Mucosa of gallbladder (tissue), 1 donor: ENCODE measurements around the gene SNAI3. TPM values are rescaled to one million over a fixed set of nuclear protein-coding genes. Genes with fewer than 3 reads are reported as not detected.
A peak's percentile ranks its signal among the peaks of the same experiment; 100 is the strongest.

Source experiments
- DNase-seq: peaks from one replicate; pipeline ENCODE4 v3.0.0-alpha.2; 2020; ENCODE audit warnings: low spot score
- total RNA-seq: library from RNA; stranded (reverse); gene quantifications from one replicate; pipeline ENCODE4 v1.2.1, GENCODE V29; 2021
- donor health status: DM: no; HTN: no; CAD: no.

Gene SNAI3
- total RNA-seq, 1 donor from 2014 or later: 1.9 TPM

DNA sequence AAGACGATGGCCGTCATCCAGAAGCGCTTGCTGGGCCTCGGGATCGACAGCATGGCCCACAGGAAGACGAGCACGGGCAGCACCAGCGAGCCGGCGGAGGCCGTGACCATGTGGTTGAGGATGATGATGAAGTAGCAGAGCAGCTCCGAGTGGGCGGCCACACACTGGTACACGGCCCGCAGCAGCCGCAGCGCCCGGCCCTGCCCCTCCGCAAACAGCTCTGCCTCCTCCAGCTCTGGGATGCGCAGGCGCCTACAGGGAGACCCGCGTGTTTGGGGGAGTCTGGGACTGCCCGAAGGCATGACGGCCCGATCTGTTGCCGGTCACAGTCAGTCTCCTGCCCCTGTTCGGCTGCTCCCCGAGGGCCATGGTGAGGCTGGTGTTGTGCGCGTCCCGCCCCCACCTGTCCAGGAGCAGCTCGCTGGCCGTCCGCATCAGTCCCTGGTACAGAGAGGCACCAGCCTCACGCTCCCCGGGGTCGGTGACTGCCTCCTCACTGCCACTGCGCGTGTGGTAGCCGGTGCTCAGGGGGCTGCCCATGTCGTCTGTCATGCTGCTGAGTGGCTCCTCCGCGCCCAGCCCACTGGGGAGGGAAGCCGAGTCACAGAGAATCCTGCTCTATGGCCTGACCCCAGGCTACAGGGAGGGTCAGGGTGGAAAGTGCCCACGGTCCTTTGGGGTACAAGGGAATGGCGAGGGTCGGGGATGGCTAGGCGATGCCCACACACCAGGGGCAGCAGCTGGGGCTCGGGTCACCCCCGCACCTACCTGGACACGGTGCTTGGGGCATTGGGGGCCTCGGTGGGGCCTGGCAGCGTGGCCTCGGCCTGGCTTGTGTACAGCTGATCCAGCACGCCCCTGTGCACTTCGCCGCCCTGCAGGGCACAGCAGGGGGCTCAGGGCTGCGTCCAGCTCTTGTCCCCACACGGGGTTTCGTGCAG is 35.8 kb upstream of the SNAI3 start:
- no peak for DNase-seq

DNA sequence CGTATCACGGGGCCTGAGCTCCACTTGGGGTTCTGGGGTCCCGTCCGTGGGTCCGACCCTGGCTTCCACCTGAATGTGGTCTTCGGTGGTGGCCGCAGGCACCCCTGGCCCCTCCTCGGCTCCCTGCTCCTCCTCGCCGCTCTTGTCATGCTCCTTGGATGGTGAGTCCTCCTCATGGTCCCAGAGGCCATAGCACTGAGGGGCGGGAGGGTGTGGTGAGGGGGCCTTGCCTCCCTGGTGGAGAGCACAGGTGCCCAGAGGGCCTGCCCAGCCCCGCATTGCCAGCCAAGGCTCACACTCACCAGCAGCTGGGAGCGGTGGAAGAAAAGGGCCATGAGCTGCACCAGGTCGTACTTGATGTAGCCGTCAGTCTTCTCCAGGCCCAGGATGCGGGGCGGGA is 34.9 kb upstream of the SNAI3 start:
- no peak for DNase-seq

DNA sequence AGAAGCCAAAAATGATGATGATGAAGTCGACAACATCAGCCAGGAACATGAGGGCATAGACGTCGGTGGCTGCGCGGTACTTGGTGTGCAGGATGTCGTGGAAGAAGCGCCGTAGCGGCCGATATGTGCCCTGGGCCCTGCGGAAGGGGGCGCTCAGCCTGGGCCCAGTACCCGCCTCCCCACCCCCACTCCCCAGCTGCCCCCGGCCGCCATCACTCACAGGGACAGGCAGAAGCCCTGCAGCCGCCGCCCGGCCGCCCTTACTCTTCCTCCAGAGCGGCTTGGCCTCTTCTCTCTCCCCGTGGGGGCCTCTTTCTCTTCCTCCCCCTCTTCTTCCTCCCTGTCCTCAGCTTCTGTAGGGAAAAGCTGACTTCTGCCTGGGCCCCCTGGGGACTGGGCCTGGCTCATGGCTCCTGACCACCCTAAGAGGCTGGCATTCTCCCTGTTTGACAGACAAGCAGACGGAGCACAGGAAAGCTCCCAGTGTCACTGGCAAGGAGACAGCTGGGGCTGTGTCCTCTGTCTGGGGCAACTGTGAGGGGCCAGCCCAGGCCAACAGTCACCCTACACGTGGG is 34.2 kb upstream of the SNAI3 start:
- no peak for DNase-seq

DNA sequence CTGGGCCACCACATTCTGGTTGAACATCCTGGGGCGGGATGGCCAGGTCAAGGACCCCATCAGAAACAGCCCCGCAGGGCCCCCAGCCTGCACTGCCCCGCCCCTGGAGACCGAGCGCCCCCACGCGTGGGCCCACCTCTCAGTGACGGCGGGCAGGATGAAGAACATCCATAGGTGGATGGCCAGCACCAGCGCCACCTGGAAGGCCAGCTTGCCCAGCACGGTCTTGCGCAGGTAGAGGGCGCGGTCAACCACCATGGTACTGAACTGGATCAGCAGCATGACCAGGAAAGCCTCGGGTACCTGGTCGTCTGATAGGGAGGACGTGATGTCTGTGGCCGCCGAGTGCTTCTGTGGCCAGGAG is 33.6 kb upstream of the SNAI3 start:
- no peak for DNase-seq

DNA sequence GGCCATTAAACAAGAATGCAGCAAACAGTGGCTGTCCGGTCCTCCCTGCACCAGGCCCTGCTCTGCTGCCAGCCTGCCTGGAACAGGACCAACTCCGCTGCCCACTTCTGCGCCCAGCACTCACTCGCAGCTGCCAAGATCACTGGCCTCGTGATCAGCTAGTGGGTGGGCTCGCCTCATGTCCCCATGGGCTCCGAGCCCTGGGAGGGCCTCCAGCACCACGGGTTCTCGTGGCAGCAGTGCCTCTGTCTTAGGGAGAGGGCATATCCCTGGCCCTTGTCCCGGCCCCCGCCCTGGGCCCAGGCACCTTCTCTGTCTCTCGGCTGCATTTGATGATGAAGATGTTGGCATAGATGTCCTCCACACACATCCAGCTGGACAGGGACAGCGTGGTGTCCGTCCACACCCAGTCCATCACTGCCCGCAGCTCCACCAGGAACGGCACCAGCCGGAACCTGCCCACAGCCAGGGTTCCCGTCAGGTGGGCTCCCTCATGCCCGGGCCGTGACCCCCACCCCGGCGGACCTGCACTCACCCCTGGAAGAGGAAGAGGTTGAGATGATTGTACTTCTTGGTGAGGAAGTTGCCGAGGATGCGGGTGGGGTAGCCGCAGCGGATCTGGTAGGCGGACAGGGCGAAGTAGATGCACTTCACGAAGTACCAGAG is 33.1 kb upstream of the SNAI3 start:
- peak; percentile 57 for DNase-seq

DNA sequence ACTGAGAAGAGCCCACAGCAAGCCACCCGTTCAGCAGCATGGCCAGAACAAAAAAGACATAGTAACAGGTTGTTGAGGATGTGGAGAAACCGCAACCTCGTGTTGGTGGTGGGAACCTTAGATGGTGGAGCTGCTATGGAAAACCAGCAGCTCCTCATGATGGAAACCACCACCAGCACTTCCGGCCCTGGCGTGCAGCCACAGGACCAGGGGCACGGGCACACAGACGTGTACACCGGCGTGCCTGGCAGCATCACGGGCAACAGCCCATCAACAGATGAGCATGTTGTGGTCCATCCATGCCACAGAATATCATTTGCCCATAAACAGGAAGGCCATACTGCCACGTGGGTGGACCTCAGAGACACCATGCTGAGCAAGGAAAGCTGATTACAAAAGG is 31.9 kb upstream of the SNAI3 start:
- no peak for DNase-seq

DNA sequence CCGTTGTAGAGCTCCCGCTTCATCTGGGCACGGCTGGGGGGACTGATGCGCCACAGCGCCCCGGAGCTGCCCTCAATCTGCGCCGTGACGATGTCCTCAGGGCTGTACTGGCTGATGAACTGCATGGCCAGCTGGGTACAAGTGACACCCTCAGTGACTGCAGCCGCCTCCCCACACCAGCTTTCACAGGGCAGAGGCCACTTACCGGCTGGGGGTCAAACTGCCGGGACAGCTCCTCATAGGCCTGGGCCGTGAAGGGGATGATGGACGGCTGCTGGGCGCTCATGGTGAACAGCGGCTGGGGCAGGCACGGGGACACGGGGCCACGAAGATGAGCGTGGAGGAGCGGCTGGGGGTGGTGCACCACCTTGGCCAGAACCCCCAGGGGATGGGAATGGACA is 30.3 kb upstream of the SNAI3 start:
- DNase-seq: no peak

DNA sequence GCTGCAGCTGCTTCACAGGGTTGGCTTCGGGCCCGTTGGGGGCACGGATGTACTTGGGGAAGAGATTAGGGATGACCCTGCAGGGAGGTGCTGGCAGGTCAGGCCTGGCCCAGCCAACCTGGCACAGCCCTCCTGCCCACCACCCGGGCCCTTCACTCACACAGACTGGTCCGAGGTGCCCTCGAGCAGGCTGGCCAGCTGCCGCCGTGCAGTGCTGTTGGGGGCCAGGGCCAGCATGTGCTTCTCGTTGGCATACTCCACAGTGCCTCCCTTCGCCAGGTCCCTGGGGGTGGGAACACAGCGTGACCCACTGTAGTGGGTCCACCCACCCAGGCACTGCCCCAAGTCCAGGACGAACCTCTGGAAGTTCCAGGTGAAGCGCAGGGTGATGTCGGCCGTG is 29.9 kb upstream of the SNAI3 start:
- DNase-seq: no peak

DNA sequence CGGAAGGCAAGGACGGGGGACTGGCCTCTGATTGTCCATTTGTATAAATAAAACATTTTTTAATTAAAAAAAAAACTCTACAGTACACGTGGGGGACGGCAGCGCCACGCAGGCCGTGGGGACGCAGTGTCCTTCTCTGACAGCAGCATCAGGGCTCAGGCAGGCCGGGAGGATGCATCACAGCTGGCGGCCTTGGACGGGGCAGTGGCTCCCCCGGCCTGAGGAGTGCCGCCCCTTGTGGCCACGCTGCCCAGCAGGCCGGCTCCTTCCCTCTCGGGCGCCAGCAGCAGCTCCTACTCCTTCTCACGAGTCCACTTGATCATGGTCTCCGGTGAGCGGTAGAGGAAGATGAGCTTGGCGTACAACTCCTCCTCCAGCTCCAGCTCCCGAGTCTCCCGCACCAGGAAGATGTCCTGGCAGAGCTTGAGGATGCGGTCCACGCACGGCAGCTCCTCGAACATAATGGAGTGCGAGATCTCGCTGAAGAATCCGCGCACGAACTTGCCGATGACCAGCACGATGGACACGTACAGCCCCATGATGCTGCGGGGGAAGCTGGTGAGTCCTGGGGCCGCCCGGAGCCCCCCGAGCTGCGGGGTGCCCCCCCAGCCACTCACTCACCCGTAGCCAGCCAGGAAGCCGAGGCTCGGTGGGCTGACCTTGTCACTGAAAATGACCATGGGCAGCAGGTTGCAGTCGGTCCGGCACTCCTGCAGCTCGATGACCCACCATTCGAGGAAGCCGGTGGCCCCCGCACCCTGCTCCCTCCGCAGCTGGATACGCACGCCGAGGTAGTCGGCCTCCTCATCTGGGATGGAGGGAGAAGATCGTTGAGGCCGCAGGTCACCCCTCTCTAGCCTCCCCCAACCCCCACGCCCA is 29.2 kb upstream of the SNAI3 start:
- DNase-seq: no peak

DNA sequence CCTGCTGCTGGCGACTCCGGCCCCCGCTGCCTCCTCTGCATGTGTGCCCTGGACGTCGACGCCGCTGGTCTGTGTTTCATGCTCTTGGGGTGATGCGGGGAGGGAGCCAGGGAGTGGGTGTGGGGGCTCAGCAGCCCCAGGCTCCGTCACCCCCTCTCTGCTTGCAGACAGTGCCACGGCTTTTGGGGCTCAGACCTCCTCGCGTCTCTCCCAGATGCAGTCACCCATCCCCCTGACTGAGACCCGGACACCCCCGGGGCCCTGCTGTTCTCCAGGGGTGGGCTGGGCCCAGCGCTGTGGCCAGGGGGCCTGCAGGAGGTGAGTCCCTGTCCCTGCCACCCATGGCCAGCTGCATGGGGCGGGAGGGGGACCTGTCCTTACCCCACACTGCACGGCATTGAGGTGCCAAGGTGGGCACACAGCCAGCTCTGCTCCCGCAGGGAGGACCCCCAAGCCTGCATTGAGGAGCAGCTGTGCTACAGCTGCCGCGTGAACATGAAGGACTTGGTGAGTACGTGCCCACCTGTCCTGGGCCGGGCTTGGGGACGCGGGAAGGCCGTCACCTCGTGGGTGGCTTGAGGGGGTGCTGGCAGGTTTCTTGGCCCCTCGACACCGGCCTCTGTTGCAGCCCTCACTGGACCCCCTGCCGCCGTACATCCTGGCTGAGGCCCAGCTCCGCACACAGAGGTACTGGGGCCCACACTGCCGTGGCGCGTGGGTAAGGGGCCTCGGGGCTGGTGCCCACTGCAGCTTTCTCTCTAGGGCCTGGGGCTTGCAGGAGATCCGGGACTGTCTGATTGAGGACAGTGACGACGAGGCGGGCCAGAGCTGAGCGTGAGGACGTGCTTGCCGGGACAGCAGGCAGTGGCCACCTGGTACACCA is 28.4 kb upstream of the SNAI3 start:
- no peak for DNase-seq

DNA sequence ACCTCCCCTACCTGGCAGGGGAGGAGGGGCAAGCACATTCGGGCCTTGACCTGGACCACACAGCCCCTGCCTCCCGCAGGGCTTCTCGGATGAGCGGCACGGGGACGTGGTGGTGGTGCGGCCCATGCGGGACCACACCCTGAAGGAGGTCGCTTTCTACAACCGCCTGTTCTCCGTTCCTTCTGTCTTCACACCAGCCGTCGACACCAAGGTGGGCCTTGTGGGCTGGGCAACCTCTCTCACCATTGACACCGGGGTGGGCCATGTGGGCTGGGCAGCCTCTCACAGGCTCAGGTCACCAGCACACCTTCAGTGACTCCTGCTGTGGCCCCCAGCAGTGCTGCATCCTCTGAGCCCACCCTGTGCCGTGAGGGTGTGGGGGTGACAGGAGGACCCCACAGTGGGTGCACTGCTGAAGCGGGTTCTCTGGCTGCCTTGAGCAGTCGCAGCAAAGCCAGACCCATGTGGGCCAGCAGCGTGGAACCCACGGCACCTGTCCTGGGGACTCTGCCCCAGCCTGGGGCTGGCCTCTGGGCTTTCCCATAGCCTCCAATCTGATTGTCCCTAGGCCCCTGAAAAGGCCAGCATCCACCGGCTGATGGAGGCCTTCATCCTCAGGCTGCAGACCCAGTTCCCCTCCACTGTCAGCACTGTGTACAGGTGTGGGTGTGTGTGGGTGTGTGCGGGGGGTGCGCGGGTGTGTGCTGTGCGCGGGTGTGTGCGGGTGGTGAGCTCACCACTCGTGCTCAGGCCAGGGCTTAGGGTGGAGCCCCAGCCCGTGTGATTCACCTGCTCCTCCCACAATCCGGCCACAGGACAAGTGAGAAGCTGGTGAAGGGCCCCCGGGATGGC is 27.5 kb upstream of the SNAI3 start:
- no peak for DNase-seq

DNA sequence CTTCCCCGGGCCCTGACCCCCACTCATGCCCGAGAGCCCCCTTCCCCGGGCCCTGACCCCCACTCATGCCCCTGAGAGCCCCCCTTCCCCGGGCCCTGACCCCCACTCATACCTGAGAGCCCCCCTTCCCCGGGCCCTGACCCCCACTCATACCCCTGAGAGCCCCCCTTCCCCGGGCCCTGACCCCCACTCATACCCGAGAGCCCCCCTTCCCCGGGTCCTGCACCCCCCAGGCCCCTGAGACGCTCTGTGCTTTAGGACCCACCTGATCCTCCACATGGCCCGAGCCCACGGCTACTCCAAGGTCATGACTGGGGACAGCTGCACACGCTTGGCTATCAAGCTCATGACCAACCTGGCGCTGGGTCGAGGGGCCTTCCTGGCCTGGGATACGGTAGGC is 26.7 kb upstream of the SNAI3 start:
- DNase-seq: no peak

DNA sequence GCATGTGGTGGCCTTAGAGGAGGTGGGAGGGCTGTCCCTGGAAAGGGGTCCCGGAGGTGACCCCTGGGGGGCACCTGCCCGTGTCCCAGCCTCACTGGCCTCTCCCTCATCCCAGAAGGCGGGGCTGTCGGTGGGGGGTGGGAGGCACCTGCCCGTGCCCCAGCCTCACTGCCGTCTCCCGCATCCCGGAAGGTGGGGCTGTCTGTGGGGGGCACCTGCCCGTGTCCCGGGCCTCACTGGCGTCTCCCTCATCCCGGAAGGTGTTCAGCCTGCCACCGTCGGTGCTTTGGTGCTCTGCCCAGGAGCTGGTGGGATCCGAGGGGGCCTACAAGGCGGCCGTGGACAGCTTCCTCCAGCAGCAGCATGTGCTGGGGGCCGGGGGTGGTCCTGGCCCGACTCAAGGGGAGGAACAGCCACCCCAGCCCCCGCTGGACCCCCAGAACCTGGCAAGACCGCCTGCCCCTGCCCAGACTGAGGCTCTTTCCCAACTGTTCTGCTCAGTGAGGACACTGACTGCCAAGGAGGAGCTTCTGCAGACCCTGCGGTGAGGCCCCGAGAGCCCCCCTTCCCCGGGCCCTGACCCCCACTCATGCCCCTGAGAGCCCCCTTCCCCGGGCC is 26.2 kb upstream of the SNAI3 start:
- DNase-seq: no peak

DNA sequence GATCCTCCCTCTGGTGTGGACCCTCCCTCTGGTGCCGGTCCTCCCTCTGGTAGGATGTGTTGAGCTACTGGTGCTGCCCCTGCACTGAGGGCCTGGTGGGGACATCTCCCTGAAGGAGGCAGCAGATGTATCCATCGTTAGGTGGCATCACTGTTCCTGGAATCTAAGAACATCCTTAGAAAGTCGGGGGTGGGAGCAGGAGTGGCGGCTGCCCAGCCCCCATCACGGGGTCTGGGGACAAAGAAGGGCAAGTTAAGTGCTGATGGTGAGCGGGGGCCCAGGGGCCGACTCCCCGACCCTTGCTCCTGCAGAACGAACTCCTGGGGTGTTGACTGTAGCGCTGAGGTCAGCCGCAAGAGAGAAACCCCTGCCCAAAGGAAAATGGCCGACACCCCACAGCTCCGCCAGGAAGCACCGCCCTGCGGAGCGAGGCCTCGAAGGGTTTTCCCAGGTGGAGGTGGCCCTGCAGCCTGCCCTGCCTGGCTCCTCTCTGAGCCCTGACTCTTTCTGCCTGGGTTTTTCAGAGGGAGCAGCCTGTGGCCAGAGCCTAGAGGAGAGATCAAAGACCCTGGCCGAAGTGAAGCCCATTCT is 25.5 kb upstream of the SNAI3 start:
- DNase-seq: no peak

DNA sequence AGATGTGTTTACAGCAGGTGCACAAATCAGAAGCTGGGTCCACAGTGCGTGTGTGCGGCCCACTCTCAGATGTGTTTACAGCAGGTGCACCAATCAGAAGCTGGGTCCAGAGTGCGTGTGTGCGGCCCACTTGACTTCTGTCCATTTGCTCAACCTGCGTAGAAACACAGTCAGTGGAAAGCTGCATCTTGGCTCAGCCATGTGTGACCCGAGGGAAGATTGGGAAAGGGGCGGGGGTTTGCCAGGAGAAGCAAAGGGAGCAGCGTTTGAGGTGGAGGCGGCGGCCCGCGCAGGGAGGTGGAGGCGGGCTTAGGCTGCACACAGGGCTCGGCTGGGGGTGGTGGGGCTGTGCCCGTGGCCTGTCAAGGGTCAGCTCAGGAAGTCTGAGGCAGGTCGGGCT is 24.2 kb upstream of the SNAI3 start:
- DNase-seq: no peak

DNA sequence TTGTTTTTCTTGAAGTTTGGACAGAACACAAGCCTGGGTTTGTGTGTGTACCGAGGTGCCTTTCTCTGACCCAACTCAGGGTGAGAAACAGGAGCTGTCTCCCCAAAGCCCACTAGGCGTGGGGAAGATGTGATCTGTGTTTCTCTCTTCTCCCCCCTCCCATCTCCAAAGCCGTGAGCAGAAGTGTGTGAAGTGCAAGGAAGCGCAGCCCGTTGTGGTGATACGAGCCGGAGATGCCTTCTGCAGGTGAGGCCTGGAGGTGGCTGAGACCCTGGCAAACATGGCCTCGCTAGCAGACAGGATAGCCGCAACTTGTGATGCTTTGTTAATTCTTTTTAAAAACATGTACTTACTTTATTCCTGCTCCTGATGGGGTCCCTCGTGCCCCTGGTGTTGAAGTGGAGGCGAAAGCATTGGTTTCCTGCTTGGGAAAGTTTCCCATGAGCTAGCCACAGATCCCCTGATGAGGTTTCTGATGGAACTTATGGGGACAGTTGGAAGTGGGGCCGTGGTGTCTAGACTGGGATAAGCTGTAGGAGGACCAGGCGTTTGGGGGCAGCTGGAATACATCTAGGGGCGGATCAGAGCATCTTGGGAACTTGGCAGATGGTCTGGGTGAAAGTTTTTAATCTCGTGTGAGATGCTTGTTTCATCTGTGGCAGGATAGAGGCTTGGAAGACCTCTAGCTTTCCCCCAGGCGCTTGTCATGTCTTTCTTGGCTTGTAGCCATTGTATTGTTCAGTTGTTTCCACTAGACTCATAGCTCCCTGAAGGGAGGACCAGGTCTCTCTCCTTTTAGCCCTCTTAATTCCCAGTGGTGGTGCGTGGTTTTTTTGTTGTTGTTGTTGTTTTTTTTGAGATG is 20.9 kb upstream of the SNAI3 start:
- no peak for DNase-seq

DNA sequence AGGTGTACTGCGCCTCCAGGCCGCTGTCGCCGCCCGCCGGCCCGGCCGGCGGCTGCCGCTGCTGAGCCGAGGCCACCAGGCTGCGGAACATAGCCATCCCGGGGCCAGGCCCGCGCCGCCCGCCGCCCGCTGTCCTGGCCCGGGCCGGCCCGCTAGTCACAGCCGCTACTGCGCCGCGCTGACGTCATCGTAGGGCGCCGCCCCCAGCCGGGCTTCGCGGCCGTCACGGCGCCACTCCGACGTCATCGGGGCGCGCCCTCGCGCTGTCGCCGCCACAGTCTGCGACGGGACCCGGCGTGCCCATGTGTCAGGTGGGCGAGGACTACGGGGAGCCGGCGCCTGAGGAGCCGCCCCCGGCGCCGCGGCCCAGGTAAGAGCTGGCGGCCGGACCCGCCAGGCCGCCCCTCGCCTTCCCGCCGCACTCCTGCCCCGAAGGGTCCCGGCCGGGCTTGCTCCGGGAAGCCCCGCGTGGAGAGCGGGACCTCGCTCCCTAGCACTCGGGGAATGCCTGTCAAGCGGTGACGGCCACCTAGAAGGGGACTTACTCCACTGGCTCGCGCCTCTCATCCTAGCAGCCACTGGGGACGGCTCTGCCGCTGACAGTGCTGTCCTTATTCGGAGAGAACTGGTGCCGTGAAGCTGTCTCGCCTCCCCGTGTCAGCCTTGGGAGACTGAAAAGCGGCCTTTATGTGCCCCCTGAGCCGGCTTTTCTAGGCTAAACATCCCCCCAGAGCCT is 20.1 kb upstream of the SNAI3 start, which contains the start of the genes CTU2 and RNF166:
Gene CTU2 (plus strand): TSS at position 275 of the 736 bp plus-strand sequence. CDS start 28 bp downstream, at position 303.
Gene RNF166 (minus strand): TSS at position 180 of the 736 bp plus-strand sequence. CDS start 83 bp downstream, at position 97.
- DNase-seq: peak; percentile 91
